Suprapubic skin (tissue), 3 donors: ENCODE measurements around the gene TMEM132D.

ENCODE experiments used
- CTCF ChIP-seq, 2 donors: fragments of 200-600 bp in 1 of 2; fragments of 450-650 bp in 1 of 2; sonication (generic) in 1 of 2; IDR thresholded peaks; one replicate each; pipeline ENCODE4 v1.5.1; 2016 to 2019; ENCODE audit warnings: antibody characterized with exemption in 2 of 2, mild to moderate bottlenecking in 1 of 2, moderate library complexity in 1 of 2
- EP300 ChIP-seq: sonication (generic); formaldehyde crosslinking; IDR thresholded peaks from one replicate; pipeline ENCODE4 v1.6.1; 2017; ENCODE audit warnings: antibody characterized with exemption

GRCh38 chr12:129109174-129110001, 794.4 kb downstream of the TMEM132D start:
- no peak for TF ChIP-seq EP300
- no peak for TF ChIP-seq CTCF (IDR thresholded peaks at IDR 0.05)
